ENCODE results near the gene RBM33.

Gene RBM33

GRCh38 chr7:155804897-155805825, 160.7 kb downstream of the RBM33 start:
- no peak overlapping the region for H2BK5ac ChIP-seq (ENCODE audit: low read depth, low read length, poor library complexity, severe bottlenecking)
- H3K4me3 ChIP-seq (ENCODE audit: insufficient read depth in 1 of 2, low read depth in 1 of 2, low read length in 2 of 2), result peak overlapping the region; percentile 50 to 69
- no peak overlapping the region for H3K18ac ChIP-seq (ENCODE audit: low read depth in 1 of 2, low read length in 2 of 2)
- no peak overlapping the region for H2AK5ac ChIP-seq (ENCODE audit: low read length, severe bottlenecking)
- no peak overlapping the region for H3K14ac ChIP-seq (ENCODE audit: low read length in 2 of 2)
- no peak overlapping the region for H4K8ac ChIP-seq (ENCODE audit: low read length)
- H4K91ac ChIP-seq (ENCODE audit: low read length), result no peak overlapping the region
- H3K4me1 ChIP-seq (ENCODE audit: control insufficient read depth, insufficient read depth, low read depth, low read length), result peaks cover 57% of the 10 kb centered on the region
- H3K79me1 ChIP-seq (replicated peaks; ENCODE audit: low read length, poor library complexity, severe bottlenecking), result no peaks in the 10 kb centered on the region
- no peak overlapping the region for H2BK12ac ChIP-seq (ENCODE audit: low read length in 2 of 2)
- peaks cover 42 to 88% of the 10 kb centered on the region in 2 experiments for H3K27me3 ChIP-seq (ENCODE audit: control insufficient read depth in 1 of 2, insufficient read depth in 1 of 2, low read length in 2 of 2)
- peak overlapping the region; percentile 59 for H2AFZ ChIP-seq (ENCODE audit: low read depth, low read length)
- WGBS, result under 1% methylated on average over 78 of the region's 91 CpGs
- peak overlapping the region; percentile 48 for H3K9ac ChIP-seq (ENCODE audit: low read length)
- no peak overlapping the region for H3K27ac ChIP-seq (ENCODE audit: low read length, poor library complexity, severe bottlenecking)
- no peak overlapping the region for H2BK15ac ChIP-seq (ENCODE audit: low read depth, poor library complexity, severe bottlenecking)
- H3K36me3 ChIP-seq (ENCODE audit: control insufficient read depth in 1 of 2, insufficient read depth in 2 of 2, low read depth in 1 of 2, low read length in 2 of 2), result no peaks in the 10 kb centered on the region
- peak overlapping the region; percentile 69 for H3K4me2 ChIP-seq (ENCODE audit: low read length, poor library complexity, severe bottlenecking)
- no peak overlapping the region for H3K23ac ChIP-seq (ENCODE audit: low read length in 2 of 2)
- peak; percentile 71 for DNase-seq
- no peak overlapping the region for H2BK120ac ChIP-seq (ENCODE audit: low read depth, low read length)
- H3K9me3 ChIP-seq (ENCODE audit: control insufficient read depth, low read length), result no peaks in the 10 kb centered on the region
- no peak overlapping the region for H3K4ac ChIP-seq (ENCODE audit: low read depth in 1 of 2, low read length in 2 of 2)

DNA sequence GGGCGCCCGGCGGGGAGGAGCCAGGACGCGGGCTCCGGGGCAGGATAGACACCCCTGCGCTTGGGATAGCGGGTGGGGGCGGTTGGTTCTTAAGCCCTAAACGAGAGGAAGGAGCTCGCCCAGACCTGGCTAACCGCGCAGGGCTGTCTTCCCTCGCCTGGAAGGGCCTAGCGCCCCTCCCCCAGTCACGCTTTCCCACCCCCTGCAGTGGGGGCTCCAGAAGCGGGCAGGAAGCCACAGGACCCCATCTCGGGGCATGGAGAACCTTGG, 161.3 kb downstream of the RBM33 start:
- Histone ChIP-seq H2AFZ (ENCODE audit: low read depth, low read length) (peak overlapping the region; percentile 59), H4K91ac (ENCODE audit: low read length) (no peak overlapping the region), H3K9ac (ENCODE audit: low read length) (peak overlapping the region; percentile 48), H2BK120ac (ENCODE audit: low read depth, low read length) (no peak overlapping the region), H4K8ac (ENCODE audit: low read length) (no peak overlapping the region), H3K4ac (ENCODE audit: low read depth in 1 of 2, low read length in 2 of 2) (no peak overlapping the region), H2BK12ac (ENCODE audit: low read length in 2 of 2) (no peak overlapping the region), H2BK5ac (ENCODE audit: low read depth, low read length, poor library complexity, severe bottlenecking) (no peak overlapping the region), H3K27ac (ENCODE audit: low read length, poor library complexity, severe bottlenecking) (no peak overlapping the region), H2AK5ac (ENCODE audit: low read length, severe bottlenecking) (no peak overlapping the region), H3K4me1 (ENCODE audit: control insufficient read depth, insufficient read depth, low read depth, low read length) (peaks cover 61% of the 10 kb centered on the region), H3K18ac (ENCODE audit: low read depth in 1 of 2, low read length in 2 of 2) (no peak overlapping the region), H3K9me3 (ENCODE audit: control insufficient read depth, low read length) (no peaks in the 10 kb centered on the region), H3K14ac (ENCODE audit: low read length in 2 of 2) (no peak overlapping the region), H3K4me3 (ENCODE audit: insufficient read depth in 1 of 2, low read depth in 1 of 2, low read length in 2 of 2) (peak overlapping the region; percentile 50 to 69), H3K36me3 (ENCODE audit: control insufficient read depth in 1 of 2, insufficient read depth in 2 of 2, low read depth in 1 of 2, low read length in 2 of 2) (no peaks in the 10 kb centered on the region), H3K79me1 (replicated peaks; ENCODE audit: low read length, poor library complexity, severe bottlenecking) (no peaks in the 10 kb centered on the region), H2BK15ac (ENCODE audit: low read depth, poor library complexity, severe bottlenecking) (no peak overlapping the region), H3K4me2 (ENCODE audit: low read length, poor library complexity, severe bottlenecking) (peak overlapping the region; percentile 69), H3K23ac (ENCODE audit: low read length in 2 of 2) (no peak overlapping the region), H3K27me3 (ENCODE audit: control insufficient read depth in 1 of 2, insufficient read depth in 1 of 2, low read length in 2 of 2) (peaks cover 42 to 88% of the 10 kb centered on the region in 2 experiments)
- WGBS, result 5% methylated on average over 12 of the region's 18 CpGs
- DNase-seq, result no peak

GRCh38 chr7:155806096-155806871, 161.8 kb downstream of the RBM33 start:
- no peak overlapping the region for H3K14ac ChIP-seq (ENCODE audit: low read length in 2 of 2)
- H3K9me3 ChIP-seq (ENCODE audit: control insufficient read depth, low read length), result no peaks in the 10 kb centered on the region
- no peak overlapping the region for H2BK15ac ChIP-seq (ENCODE audit: low read depth, poor library complexity, severe bottlenecking)
- no peak overlapping the region for H2BK120ac ChIP-seq (ENCODE audit: low read depth, low read length)
- peaks cover 65% of the 10 kb centered on the region for H3K4me1 ChIP-seq (ENCODE audit: control insufficient read depth, insufficient read depth, low read depth, low read length)
- no peak overlapping the region for H3K4me2 ChIP-seq (ENCODE audit: low read length, poor library complexity, severe bottlenecking)
- H3K23ac ChIP-seq (ENCODE audit: low read length in 2 of 2), result no peak overlapping the region
- H3K27ac ChIP-seq (ENCODE audit: low read length, poor library complexity, severe bottlenecking), result no peak overlapping the region
- no peak overlapping the region for H4K8ac ChIP-seq (ENCODE audit: low read length)
- peaks cover 42 to 88% of the 10 kb centered on the region in 2 experiments for H3K27me3 ChIP-seq (ENCODE audit: control insufficient read depth in 1 of 2, insufficient read depth in 1 of 2, low read length in 2 of 2)
- H2AFZ ChIP-seq (ENCODE audit: low read depth, low read length), result no peak overlapping the region
- no peak overlapping the region for H3K4ac ChIP-seq (ENCODE audit: low read depth in 1 of 2, low read length in 2 of 2)
- H2BK12ac ChIP-seq (ENCODE audit: low read length in 2 of 2), result no peak overlapping the region
- peak overlapping the region; percentile 48 for H3K9ac ChIP-seq (ENCODE audit: low read length)
- H3K4me3 ChIP-seq (ENCODE audit: insufficient read depth in 1 of 2, low read depth in 1 of 2, low read length in 2 of 2), result peak overlapping the region in 1 of 2 experiments; percentile 69
- no peaks in the 10 kb centered on the region for H3K36me3 ChIP-seq (ENCODE audit: control insufficient read depth in 1 of 2, insufficient read depth in 2 of 2, low read depth in 1 of 2, low read length in 2 of 2)
- no peaks in the 10 kb centered on the region for H3K79me1 ChIP-seq (replicated peaks; ENCODE audit: low read length, poor library complexity, severe bottlenecking)
- no peak overlapping the region for H2AK5ac ChIP-seq (ENCODE audit: low read length, severe bottlenecking)
- no peak overlapping the region for H3K18ac ChIP-seq (ENCODE audit: low read depth in 1 of 2, low read length in 2 of 2)
- DNase-seq, result no peak
- 42% methylated on average over 47 of the region's 47 CpGs for WGBS
- H2BK5ac ChIP-seq (ENCODE audit: low read depth, low read length, poor library complexity, severe bottlenecking), result no peak overlapping the region
- no peak overlapping the region for H4K91ac ChIP-seq (ENCODE audit: low read length)

DNA sequence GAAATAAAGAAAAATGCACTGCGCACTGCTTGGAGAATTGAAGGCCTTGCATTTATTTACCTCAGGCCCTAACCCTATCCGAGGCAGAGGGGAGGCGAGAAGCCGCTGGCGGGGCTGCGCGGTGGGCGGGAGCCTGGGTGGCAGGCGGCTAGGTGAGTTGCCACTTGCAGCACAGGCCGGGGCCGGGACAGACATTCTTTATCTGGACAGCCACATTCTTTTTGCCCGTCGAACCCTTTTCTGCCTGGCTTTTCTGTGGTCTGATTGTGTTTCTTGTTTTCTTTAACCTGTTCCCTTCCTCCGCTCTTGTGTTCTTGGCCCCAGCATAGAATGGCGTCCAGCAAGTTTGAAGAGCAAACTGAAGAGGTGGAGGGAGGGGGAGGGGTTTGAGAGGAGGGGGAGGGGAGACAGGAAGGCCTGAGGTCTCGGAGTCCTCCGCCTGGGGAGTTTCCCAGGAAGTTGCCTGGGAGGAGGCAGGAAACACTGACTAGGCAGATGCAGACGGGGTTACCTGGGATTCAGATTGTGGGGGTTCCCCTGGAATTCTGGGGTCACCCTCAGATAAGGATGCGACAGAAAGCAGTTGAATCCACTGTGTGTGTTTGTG, 162.7 kb downstream of the RBM33 start:
- Histone ChIP-seq H3K14ac (ENCODE audit: low read length in 2 of 2) (no peak overlapping the region), H3K4me3 (ENCODE audit: insufficient read depth in 1 of 2, low read depth in 1 of 2, low read length in 2 of 2) (no peak overlapping the region), H3K4me2 (ENCODE audit: low read length, poor library complexity, severe bottlenecking) (no peak overlapping the region), H3K4me1 (ENCODE audit: control insufficient read depth, insufficient read depth, low read depth, low read length) (peaks cover 73% of the 10 kb centered on the region), H3K18ac (ENCODE audit: low read depth in 1 of 2, low read length in 2 of 2) (no peak overlapping the region), H3K9me3 (ENCODE audit: control insufficient read depth, low read length) (no peaks in the 10 kb centered on the region), H4K91ac (ENCODE audit: low read length) (no peak overlapping the region), H3K23ac (ENCODE audit: low read length in 2 of 2) (no peak overlapping the region), H3K27ac (ENCODE audit: low read length, poor library complexity, severe bottlenecking) (no peak overlapping the region), H2BK5ac (ENCODE audit: low read depth, low read length, poor library complexity, severe bottlenecking) (no peak overlapping the region), H2AK5ac (ENCODE audit: low read length, severe bottlenecking) (no peak overlapping the region), H2BK120ac (ENCODE audit: low read depth, low read length) (no peak overlapping the region), H3K36me3 (ENCODE audit: control insufficient read depth in 1 of 2, insufficient read depth in 2 of 2, low read depth in 1 of 2, low read length in 2 of 2) (no peaks in the 10 kb centered on the region), H3K79me1 (replicated peaks; ENCODE audit: low read length, poor library complexity, severe bottlenecking) (no peaks in the 10 kb centered on the region), H3K4ac (ENCODE audit: low read depth in 1 of 2, low read length in 2 of 2) (no peak overlapping the region), H2BK12ac (ENCODE audit: low read length in 2 of 2) (no peak overlapping the region), H3K9ac (ENCODE audit: low read length) (no peak overlapping the region), H3K27me3 (ENCODE audit: control insufficient read depth in 1 of 2, insufficient read depth in 1 of 2, low read length in 2 of 2) (peaks cover 48 to 88% of the 10 kb centered on the region in 2 experiments), H4K8ac (ENCODE audit: low read length) (no peak overlapping the region), H2AFZ (ENCODE audit: low read depth, low read length) (no peak overlapping the region), H2BK15ac (ENCODE audit: low read depth, poor library complexity, severe bottlenecking) (no peak overlapping the region)
- DNase-seq, result no peak
- WGBS, result 31% methylated on average over 17 of the region's 19 CpGs
